Muscle of back (tissue), 11 donors: ENCODE results near the gene DBN1. TPM values are rescaled to one million over a fixed set of nuclear protein-coding genes. Genes with fewer than 3 reads are reported as not detected.

Experiments
- DNase-seq, 3 donors: peaks; one replicate each; pipeline versions ENCODE4 v3.0.0 to v3.0.0-alpha.2; 2013
- polyA plus RNA-seq, 10 donors: library from polyadenylated mRNA; unstranded; fragments of 120-200 nt; gene quantifications; one replicate each; pipeline ENCODE4 v1.2.1, GENCODE V29; 2013; ENCODE audit not compliant: insufficient read length in 10 of 10

DBN1 gene
- polyA plus RNA-seq, 10 donors: 157 to 266 (median 221) TPM

DNA sequence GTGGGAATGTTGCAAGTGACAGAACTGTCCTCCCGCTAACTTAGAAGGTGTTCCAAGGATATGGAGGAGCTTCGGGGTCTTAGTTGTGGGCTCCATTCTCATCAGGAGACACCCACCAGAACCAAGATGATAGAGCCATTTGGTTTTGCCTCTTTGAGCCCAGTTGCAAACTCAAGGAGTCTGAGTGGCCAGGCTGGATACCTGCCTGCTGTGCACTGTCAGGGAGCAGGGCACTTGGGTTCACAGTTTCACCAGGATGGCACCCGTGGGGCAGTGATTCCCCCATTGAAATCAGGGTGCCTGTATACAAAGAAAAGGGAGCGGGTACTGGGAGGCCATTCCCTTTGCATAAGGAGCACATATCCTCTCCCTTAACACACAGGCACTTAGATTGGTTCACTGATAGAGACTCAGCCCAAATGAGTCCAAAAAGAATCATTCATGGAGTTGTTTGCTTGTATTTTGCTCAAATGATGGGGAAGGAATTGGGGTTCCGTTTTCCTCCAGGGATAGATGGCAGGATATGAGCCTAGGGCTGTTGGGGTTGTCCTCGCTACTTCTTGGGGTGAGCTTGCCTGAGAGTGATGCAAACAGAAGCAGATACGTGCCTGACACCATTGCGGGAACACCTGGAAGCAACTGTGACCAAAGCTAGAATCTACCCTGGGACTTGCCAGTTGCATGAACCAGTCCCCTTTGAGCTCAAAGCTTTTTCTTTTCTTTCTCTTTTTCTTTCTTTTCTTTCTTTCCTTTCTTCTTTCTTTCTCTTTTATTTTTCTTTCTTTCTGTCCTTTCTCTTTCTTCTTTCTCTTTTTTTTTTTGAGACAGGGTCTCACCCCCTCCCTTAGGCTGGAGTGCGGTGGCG lies 28.1 kb downstream of the DBN1 start:
- no peak for DNase-seq

DNA sequence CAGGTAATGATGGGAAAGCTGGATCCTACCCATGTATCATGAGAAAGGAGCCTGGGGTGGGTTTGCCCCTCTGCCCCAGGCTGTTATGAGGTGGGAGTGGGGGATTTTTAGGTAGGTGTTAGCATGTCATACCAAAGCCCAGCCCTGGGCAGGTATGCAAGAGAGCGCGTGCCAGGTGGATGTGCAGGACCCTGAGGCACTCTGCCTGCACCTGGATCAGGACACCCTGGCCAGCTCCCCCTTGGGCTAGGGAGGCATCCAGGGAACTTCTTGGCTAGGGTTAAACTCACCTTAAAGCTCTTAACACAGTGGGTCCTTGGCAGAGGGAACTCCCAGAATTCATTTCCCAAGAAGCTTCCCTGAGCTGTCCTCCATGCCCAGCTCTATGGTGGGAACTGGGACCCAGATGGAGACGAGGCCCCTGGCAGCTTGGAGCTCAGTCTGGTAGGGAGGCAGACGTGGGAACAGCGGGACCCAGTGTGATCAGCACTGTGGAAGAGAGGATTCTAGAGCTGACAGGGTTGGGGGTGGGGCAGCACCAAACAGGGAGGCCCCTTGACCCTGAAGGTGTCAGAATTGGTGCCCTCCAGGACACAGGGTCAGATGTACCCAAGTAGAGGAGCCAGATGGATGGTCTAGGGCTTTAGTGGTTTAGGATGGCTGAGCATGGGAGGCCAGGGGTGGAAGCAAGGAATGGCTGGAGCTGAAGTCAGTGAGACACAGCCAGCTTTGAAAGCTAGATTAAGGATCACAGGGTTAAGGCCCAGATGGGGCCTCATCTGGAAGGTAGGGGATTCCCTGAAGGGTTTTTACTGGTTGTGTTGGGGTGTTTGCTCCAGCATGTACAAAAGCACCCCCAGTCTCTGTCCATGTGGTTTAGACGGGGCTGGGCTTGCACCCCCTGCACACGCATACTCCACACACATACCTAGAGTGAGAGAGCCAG lies 29.1 kb downstream of the DBN1 start:
- DNase-seq: no peak

DNA sequence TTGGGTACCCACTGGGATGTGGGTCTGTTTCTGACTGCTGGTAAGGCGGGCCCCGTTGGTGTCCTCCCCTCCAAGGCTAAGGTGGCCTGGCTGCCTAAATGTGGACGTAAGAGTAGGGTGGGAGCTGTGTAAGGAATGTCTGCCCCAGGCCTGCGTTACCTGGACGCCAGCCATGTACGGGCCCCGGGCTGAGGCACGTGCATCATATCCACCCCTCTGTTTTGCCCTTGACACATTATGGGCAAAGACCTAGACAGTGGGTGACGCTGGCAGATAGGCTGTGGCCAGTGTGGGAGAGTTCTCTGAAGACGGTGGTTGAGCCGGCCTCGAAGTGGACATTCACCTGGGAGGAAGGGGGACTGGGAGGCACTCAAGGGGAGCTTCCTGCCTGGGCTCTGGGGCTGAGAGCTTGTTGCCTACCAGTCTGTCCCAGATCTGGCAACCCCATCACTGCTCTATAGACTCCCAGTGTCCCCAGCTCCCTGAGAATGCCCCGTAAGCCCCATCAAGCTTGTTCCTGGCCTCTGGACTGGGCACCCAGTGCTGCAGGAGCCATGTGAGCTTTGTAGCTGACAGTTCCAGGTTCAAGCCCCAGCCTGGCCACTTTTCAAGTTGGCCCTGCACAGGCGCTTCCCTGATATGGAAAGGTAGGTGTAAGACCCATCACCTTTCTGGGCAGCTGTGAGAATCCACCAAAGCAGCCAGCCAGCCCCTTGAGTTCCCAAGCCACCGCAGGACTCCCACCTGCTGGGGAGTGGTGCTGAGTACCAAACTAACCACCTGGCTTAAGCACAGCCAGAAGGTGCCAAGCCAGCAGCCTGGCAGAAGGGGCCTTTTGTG lies 30.1 kb downstream of the DBN1 start:
- no peak for DNase-seq

DNA sequence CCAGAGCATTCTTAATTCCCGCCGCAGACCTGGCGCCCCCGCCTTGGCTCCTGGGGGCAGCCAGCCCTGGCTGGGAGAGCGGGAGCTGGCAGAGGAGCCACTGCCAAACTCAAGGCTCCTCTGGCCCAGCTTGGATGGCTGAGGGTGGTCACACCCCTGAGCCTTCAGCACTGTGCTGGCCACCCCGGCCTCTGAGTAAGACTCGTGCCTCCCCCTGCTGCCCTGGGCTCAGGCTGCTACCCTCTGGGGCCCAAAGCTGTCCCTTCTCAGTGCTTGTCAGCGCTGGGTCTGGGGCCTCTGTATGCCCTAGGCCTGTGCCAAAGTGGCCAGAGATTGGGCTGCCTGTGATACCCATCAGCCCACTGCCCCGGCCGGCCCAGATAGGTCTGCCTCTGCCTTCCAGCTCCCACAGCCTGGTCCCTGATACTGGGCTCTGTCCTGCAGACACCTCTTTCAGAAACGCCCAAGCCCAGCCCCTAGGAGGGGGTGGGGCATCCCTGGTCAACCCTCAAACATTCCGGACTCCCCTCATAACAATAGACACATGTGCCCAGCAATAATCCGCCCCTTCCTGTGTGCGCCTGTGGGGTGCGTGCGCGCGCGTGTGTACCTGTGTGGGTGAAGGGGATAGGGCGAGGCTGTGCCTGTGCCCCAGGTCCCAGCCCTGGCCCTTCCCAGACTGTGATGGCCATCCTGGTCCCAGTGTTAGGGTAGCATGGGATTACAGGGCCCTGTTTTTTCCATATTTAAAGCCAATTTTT lies 31.2 kb downstream of the DBN1 start:
- DNase-seq: no peak

DNA sequence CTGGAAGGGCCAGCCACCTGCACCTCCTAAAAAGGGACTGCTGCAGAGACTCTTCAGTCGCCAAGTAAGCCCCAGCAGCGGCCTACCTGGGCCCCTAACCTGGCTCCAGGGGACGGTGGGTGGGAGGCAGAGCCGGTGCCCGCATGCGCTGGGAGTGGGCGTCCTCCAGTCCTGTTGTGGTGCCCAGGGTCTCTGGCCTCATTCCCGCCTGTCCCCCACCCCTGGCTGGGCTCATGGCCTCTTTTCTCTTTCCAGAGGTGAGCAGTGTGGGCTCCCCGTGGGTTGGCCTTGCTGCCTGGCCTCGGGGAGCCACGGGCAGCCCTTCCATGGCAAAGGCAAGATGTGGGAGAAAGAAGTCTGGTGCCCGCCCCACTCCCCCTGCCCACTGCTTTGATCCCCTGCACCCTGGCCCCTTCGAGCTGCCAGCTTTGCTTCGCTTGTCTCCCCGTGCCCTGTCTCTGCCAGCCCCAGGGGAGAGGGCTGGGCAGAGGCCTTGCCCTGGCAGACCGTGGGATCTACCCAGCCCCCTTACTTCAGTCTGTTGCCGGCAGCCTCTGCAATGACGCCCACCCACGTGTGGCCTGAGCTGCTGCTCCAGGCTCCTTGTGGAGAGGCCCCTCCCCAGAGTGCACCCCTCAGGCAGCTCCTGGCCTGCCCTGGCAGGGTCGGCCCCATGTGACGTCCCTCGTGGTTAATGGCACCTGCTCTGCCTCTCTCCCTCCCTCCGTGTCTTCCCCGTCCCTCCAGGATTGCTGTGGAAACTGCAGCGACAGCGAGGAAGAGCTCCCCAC lies 32.2 kb downstream of the DBN1 start:
- DNase-seq: no peak

DNA sequence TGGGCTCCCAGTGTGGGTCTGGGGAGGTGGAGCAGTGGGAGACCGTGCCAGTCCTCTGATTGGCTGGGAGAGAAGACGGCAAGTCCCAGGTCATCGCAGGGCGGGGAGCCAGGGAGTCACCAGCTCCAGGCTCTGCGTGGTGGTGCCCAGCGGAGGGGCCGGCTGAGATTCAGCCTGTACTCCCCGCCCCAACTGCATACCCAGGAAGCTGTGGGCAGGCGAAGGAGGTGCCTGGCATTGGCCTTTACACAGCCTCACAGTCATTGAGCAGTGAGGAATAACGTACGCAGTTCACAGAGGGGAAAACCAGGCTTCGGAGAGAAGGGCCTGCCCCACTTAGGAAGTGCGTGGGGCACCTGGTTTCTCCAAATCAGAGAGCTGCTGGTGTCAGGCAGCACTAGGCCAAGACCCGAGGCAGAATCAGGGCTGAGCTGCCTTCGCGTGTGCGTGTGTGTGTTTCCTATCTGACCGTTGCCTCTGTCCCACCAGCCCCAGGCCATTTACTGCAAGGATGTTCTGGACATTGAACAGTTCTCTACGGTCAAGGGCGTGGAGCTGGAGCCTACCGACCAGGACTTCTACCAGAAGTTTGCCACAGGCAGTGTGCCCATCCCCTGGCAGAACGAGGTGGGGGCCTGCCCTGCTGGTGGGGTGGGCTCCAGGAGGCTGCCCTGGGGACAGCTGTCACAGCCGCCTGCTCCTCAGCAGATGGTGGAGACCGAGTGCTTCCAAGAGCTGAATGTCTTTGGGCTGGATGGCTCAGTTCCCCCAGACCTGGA lies 33.0 kb downstream of the DBN1 start:
- no peak for DNase-seq

DNA sequence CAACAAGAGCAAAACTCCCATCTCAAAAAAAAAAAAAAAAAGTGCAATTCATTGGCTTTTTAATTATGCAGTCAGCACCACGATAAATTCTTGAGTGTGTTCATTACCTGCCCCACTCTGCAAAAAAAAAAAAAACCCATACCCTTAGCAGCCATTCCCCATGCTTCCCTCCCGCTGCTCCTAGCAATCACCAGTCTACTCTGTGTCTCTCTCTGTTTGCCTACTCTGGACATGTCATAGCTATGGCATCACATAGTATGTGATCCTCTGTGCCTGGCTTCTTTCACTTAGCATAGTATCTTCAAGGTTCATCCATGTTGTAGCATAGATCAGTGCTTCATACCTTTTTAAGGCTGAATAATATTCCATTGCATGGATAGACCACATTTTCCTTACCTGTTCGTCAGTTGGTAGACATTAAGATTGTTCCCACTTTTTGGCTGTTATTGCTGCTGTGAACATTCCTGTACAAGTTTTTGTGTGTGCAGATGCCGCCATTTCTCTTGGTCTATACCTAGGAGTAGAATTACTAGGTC lies 33.8 kb downstream of the DBN1 start:
- DNase-seq: no peak

DNA sequence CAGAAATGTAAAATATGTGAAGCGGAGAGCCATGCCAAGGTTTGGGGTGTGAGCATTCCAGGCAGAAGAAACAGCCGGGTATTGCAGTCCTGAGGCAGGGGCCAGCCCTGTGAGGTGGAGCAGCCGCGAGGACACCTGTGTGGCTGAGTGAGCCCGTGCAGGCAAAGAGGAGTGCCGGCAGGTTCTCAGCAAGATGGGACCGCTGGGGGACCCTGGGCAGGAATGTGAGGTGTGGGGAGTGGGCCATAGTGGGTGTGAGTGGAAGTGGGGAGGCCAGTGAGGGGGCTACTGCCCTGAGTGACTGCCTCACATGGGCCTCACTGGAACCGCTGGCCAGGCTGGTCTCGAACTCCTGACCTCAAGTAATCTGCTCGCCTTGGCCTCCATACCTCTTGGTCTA lies 35.0 kb downstream of the DBN1 start:
- no peak for DNase-seq

DNA sequence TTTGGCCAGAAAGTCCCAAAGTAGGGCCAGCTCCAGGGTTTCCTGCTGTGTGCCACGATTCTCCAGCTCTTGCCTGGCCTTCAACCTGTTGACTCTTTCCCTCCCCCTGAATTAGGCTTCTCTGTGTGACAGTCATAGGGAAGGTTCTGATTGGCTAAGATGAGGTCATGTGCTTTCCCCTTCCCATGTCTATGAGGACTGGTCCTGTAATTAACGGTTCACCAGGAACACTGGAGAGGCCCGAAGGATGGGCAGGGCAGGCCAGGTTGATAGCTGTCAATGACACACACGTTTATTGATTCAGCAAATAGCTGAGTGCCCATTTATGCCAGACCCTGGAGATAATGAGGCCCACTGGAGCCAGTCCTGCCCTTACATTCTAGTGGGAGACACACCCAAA lies 35.8 kb downstream of the DBN1 start:
- DNase-seq: no peak

DNA sequence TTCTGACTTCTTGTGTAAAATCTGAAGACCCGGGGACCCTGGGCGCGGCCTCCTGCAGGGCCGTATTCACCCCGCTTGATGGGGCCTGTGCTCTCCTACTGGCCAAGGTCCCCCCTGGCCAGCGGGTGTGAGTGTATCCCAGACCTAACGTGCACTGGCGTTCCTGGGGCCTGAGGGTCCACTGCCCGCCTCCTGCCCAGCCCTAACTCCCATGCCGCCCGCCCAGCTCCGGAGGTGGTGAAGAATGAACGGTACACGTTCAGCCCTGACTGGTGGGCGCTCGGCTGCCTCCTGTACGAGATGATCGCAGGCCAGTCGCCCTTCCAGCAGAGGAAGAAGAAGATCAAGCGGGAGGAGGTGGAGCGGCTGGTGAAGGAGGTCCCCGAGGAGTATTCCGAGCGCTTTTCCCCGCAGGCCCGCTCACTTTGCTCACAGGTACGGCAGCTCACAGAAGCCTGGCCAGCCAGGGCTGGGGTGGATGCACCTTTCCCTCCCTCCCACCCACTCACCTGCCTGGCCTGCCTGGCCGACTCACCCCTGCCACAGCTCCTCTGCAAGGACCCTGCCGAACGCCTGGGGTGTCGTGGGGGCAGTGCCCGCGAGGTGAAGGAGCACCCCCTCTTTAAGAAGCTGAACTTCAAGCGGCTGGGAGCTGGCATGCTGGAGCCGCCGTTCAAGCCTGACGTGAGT lies 37.4 kb downstream of the DBN1 start:
- DNase-seq: no peak

DNA sequence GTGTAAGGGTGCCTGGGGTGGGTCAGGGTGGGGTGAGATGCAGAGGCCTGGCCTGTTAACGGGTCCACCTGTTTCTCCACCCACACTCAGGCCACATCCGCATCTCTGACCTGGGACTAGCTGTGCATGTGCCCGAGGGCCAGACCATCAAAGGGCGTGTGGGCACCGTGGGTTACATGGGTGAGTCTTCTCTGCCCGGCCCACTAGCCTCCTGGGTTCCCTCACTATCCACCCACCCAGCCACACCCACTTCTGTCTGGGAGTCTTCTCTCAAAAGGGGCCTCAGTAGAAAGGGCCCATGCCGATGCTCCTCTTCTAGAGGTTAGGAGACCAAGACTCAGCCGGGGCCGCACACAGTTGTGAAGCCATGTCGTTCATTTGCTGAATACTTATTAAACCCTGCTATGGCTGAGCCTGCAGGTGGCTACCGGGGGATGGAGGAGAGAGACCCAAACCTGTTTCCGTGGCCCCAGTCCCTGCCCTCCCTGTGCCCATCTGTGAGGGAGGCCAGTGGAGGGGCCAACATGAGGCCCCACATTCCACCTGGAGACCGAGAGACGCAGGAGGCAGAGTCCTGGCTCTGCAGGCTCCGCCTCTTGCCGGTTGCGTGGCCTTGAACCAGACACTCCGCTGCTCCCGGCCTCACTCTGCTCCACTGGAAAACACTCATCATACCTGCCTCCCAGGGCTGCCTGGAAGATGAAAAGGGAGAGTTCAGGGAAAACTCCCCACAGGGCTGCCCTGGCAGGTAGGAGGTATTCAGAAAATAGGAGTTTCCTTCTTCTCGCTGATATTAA lies 38.3 kb downstream of the DBN1 start:
- no peak for DNase-seq

DNA sequence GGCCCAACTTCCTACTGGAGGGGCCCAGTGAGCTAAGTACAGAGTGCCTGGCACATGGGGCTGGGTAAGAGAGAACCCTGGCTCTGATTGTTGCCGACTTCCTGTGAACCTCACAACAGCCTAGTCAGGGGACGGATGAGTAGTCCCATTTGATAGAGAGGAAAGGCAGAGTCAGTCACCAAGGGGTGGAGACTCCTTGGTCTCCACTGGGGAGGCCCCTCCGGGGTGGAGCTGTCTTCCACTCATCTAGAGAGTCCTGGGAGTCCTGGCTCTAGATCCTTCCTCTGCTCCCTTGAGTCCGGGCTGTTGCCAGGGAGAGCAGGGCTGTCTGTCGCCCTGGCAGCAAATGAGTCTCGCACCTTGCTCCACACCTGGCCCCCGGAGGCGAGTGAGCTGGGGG lies 39.0 kb downstream of the DBN1 start:
- no peak for DNase-seq

DNA sequence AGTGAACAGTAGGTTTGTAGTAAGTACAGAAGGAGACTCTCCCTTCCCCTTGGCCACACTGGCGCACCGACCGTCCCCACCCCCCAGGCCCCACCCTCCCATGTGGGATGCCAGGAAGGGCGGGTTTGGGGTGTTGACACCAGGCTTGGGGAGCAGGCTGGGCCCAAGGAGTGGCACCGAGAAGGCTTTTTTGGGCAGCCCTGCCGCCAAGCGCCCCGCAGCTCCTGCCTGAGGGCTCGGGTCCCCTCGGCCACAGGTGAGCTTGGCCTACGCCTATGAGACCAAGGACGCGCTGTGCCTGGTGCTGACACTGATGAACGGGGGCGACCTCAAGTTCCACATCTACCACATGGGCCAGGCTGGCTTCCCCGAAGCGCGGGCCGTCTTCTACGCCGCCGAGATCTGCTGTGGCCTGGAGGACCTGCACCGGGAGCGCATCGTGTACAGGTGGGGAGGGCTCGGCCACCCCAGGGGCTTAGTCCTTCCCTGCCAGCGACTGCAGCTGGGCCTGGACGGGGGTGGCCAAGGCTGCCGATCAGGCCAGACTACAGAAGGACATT lies 39.7 kb downstream of the DBN1 start:
- no peak for DNase-seq

DNA sequence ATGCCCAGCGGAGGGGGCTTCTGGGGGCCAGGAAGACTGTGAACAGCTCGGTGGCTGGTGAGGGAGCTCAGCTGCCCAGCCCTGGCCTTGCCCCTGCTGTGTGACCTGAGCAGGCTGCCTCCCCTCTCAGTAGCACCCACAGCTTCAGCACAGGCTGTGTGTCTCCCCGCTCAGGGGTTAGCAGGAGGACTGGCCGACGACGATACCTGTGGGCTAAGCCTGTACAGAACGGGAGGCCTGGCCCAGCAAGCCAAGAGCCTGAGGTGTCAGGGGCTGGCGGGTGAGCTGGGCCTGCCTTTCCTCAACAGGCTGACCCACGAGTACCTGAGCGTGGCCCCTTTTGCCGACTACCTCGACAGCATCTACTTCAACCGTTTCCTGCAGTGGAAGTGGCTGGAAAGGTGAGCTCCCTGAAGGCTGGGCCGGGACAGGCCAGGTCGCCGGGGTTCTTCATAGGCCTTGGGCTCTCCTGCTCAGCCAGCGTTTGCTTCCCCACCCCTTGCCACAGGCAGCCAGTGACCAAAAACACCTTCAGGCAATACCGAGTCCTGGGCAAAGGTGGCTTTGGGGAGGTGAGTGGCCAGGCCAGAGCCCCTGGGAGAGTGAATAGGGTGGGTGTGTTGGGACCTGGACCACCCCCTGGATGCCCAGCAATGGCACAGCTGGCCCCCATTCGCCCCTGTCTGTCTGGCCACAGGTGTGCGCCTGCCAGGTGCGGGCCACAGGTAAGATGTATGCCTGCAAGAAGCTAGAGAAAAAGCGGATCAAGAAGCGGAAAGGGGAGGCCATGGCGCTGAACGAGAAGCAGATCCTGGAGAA lies 40.4 kb downstream of the DBN1 start:
- no peak for DNase-seq

DNA sequence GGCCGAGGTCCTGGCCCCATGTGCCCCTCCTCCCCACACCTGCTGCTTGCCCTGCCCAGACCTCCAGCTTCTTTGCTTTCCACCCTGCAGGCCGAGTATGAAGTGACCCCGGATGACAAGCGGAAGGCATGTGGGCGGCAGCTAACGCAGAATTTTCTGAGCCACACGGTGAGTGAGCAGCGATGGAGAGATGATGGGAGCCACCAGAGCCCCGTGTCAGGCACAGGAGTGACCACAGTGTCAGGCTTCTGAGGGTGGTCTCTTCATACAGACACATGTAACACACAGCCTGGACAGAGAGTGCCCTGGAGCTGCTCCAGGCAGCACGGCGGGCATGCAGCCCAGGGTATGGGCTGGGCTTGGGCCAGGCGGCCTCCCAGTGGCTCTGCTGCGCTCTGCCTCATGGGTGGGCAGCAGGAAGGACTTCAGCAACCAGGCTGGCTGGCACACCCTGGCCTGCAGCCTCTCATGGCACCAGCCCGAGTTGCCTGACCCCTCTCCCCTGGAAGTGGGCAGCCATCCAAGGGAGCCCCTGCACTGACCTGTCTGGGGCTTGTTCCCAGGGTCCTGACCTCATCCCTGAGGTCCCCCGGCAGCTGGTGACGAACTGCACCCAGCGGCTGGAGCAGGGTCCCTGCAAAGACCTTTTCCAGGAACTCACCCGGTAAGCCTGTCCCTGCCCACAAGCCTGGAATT lies 41.1 kb downstream of the DBN1 start:
- no peak for DNase-seq
